GM12878 (cell line): ENCODE data around the gene NTM.

Source experiments
- BMI1 ChIP-seq: fragments of 450-650 bp; IDR thresholded peaks from 2 replicates; pipeline ENCODE4 v1.6.1; 2016; ENCODE audit warnings: mild to moderate bottlenecking, moderate library complexity, borderline replicate concordance
- CEBPB ChIP-seq, 2 experiments: fragments of 150-350 bp in 1 of 2; IDR thresholded peaks; 2 replicates each; pipeline ENCODE4 v1.6.1; 2012 to 2014; ENCODE audit warnings: low read depth in 2 of 2, low read length in 2 of 2, borderline replicate concordance in 1 of 2, inconsistent platforms in 1 of 2
- EP300 ChIP-seq, 2 experiments: fragments of 150-350 bp in 1 of 2; IDR thresholded peaks; 2 replicates each; pipeline ENCODE4 v1.6.1; 2011 to 2012; ENCODE audit warnings: low read depth in 2 of 2, low read length in 2 of 2, borderline replicate concordance in 1 of 2, improper control_type of control experiment in 1 of 2, inconsistent platforms in 1 of 2; ENCODE audit not compliant: control insufficient read depth in 1 of 2
- POLR2AphosphoS5 ChIP-seq: IDR thresholded peaks from 2 replicates; pipeline ENCODE4 v1.6.1; 2011; ENCODE audit warnings: mild to moderate bottlenecking, low read length, inconsistent platforms
- TF ChIP-seq, protein P1 (sequence below): IDR thresholded peaks from 2 replicates; pipeline ENCODE4 v1.6.1; 2012; ENCODE audit warnings: low read depth, low read length, improper control_type of control experiment
- TF ChIP-seq, protein P2 (sequence below), 3 experiments: IDR thresholded peaks in 2 of 3; conservative IDR thresholded peaks in 1 of 3; 2 replicates each; pipeline ENCODE4 v1.5.1; 2011; ENCODE audit warnings: low read depth in 3 of 3, low read length in 3 of 3, mild to moderate bottlenecking in 3 of 3, control low read depth in 2 of 3, moderate library complexity in 2 of 3, inconsistent platforms in 1 of 3, mixed read lengths in 1 of 3; ENCODE audit not compliant: control insufficient read depth in 2 of 3, insufficient read depth in 1 of 3; ENCODE audit errors: extremely low read depth in 1 of 3
- TF ChIP-seq, protein P3 (sequence below): fragments of 450-650 bp; IDR thresholded peaks from 2 replicates; pipeline ENCODE4 v1.6.1; 2017; ENCODE audit warnings: mild to moderate bottlenecking

DNA sequence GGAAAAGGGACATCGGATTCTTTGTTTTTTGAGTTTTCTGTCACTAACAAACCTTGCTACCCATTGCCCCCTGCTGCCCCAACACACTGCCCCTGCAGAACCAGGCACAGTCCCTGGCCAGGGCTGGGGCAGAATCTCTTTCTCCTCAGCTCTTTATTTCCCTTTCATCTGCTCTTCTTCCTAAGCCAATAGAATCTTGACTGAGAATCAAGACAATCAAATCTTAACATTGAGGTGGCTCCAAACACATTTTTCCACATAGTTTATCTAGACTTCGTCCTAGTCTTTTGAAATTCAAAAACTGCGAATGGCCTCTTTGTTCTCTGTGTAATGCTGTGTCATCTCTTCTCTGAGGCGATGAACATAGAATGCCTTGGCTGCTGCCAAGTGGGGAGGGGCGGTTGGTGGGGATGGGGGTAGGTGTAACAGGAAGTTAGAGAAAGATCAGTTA is 16.1 kb upstream of the NTM start:
- TF ChIP-seq EP300 (IDR thresholded peaks at IDR 0.05; ENCODE audit: borderline replicate concordance in 1 of 2, control insufficient read depth in 1 of 2, low read depth in 2 of 2, low read length in 2 of 2) (no peak), POLR2AphosphoS5 (no peak), CEBPB (IDR thresholded peaks at IDR 0.05; ENCODE audit: borderline replicate concordance in 1 of 2, low read depth in 2 of 2, low read length in 2 of 2) (no peak), BMI1 (no peak)
- TF ChIP-seq, protein P1, sequence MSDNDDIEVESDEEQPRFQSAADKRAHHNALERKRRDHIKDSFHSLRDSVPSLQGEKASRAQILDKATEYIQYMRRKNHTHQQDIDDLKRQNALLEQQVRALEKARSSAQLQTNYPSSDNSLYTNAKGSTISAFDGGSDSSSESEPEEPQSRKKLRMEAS: no peak
- TF ChIP-seq, protein P2, sequence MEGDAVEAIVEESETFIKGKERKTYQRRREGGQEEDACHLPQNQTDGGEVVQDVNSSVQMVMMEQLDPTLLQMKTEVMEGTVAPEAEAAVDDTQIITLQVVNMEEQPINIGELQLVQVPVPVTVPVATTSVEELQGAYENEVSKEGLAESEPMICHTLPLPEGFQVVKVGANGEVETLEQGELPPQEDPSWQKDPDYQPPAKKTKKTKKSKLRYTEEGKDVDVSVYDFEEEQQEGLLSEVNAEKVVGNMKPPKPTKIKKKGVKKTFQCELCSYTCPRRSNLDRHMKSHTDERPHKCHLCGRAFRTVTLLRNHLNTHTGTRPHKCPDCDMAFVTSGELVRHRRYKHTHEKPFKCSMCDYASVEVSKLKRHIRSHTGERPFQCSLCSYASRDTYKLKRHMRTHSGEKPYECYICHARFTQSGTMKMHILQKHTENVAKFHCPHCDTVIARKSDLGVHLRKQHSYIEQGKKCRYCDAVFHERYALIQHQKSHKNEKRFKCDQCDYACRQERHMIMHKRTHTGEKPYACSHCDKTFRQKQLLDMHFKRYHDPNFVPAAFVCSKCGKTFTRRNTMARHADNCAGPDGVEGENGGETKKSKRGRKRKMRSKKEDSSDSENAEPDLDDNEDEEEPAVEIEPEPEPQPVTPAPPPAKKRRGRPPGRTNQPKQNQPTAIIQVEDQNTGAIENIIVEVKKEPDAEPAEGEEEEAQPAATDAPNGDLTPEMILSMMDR (IDR thresholded peaks at IDR 0.05 in 2 of 3, conservative IDR thresholded peaks at IDR 0.05 in 1 of 3; ENCODE audit: control insufficient read depth in 2 of 3, extremely low read depth in 1 of 3, insufficient read depth in 1 of 3, low read depth in 3 of 3, low read length in 3 of 3): no peak
- TF ChIP-seq, protein P3, sequence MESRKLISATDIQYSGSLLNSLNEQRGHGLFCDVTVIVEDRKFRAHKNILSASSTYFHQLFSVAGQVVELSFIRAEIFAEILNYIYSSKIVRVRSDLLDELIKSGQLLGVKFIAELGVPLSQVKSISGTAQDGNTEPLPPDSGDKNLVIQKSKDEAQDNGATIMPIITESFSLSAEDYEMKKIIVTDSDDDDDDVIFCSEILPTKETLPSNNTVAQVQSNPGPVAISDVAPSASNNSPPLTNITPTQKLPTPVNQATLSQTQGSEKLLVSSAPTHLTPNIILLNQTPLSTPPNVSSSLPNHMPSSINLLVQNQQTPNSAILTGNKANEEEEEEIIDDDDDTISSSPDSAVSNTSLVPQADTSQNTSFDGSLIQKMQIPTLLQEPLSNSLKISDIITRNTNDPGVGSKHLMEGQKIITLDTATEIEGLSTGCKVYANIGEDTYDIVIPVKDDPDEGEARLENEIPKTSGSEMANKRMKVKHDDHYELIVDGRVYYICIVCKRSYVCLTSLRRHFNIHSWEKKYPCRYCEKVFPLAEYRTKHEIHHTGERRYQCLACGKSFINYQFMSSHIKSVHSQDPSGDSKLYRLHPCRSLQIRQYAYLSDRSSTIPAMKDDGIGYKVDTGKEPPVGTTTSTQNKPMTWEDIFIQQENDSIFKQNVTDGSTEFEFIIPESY: no peak
